HepG2 (cell line): ENCODE measurements around the gene ENTREP3.

Experiments
- CEBPB ChIP-seq: IDR thresholded peaks from 2 replicates; pipeline ENCODE4 v1.6.1; 2011; ENCODE audit warnings: low read depth, low read length, improper control_type of control experiment, borderline replicate concordance
- JUN ChIP-seq: sonication (generic); formaldehyde crosslinking; IDR thresholded peaks from 2 replicates; pipeline ENCODE4 v1.4.0; 2020; ENCODE audit warnings: mild to moderate bottlenecking, missing genetic modification reagents
- SUZ12 ChIP-seq: fragments of 150-350 bp; IDR thresholded peaks from 2 replicates; pipeline ENCODE4 v1.6.1; 2014; ENCODE audit warnings: low read depth, low read length
- XRCC5 ChIP-seq: fragments of 200-400 bp; formaldehyde crosslinking; optimal IDR thresholded peaks from 2 replicates; pipeline ENCODE3; 2017; ENCODE audit warnings: mild to moderate bottlenecking, low read length
- ZNF75D ChIP-seq: sonication (generic); formaldehyde crosslinking; IDR thresholded peaks from 2 replicates; pipeline ENCODE4 v1.8.1; 2023; ENCODE audit warnings: missing genetic modification reagents, mild to moderate bottlenecking, borderline replicate concordance
- TF ChIP-seq, protein P1 (sequence below): IDR thresholded peaks from 2 replicates; pipeline ENCODE4 v1.6.1; 2016; ENCODE audit warnings: mild to moderate bottlenecking, missing biosample characterization, missing genetic modification reagents

DNA sequence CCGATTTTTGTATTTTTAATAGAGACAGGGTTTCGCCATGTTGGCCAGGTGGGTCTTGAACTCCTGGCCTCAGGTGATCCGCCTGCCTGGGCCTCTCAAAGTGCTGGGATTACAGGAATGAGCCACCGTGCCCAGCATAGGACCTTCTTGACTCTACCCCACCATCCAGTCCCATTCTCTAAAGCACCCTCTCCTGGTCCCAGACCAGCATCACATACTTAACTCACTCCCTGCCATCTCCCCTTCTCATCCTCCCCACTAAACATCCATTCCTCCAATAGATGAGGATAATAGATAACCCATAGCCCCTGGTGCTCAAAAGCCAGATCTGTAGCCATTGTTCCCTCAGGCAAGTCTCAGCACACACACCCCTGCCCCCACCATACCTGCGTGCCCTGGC is 2.1 kb downstream of the ENTREP3 start:
- TF ChIP-seq ZNF75D (CRISPR knock-in tag) (no peak), CEBPB (no peak), SUZ12 (no peak), JUN (CRISPR knock-in tag) (no peak), XRCC5 (no peak)
- TF ChIP-seq, protein P1, sequence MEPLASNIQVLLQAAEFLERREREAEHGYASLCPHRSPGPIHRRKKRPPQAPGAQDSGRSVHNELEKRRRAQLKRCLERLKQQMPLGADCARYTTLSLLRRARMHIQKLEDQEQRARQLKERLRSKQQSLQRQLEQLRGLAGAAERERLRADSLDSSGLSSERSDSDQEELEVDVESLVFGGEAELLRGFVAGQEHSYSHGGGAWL (CRISPR knock-in tag): no peak
